NCI-H460 (cell line): ENCODE measurements around the gene TSHZ3. TPM values are rescaled to one million over a fixed set of nuclear protein-coding genes. Genes with fewer than 3 reads are reported as not detected.

Source experiments
- DNase-seq: peaks from one replicate; pipeline ENCODE4 v3.0.0-alpha.2; 2016; ENCODE audit warnings: low read depth; ENCODE audit errors: extremely low read depth
- total RNA-seq: library from RNA; depleted of rRNA; stranded (reverse); fragments of >200 nt; shearing (Covaris generic); gene quantifications from 2 replicates; pipeline ENCODE4 v1.2.3, GENCODE V29; 2014

Gene TSHZ3
- total RNA-seq, 1 experiment from 2014 or later: 0.12 TPM

GRCh38 chr19:31252441-31252840 is 96.8 kb downstream of the TSHZ3 start:
- no peak for DNase-seq

- DNase-seq: no peak
Observed at GRCh38 chr19:31249217-31249616, 100.0 kb downstream of the TSHZ3 start.

GRCh38 chr19:31235806-31236205 is 113.4 kb downstream of the TSHZ3 start:
- DNase-seq: no peak

- DNase-seq: no peak
Observed at GRCh38 chr19:31233295-31233800, 115.9 kb downstream of the TSHZ3 start.

GRCh38 chr19:31232871-31233270 is 116.4 kb downstream of the TSHZ3 start:
- DNase-seq: no peak

- DNase-seq: no peak
Observed at GRCh38 chr19:31232180-31232579, 117.1 kb downstream of the TSHZ3 start.

GRCh38 chr19:31231237-31231636 is 118.0 kb downstream of the TSHZ3 start:
- no peak for DNase-seq

GRCh38 chr19:31226151-31226935 is 122.9 kb downstream of the TSHZ3 start:
- DNase-seq: no peak
